WTC11 (cell line): Measurements from ENCODE around the gene FREM1.

ENCODE experiments used
- CREB1 ChIP-seq: sonication (generic); formaldehyde crosslinking; IDR thresholded peaks from 2 replicates; pipeline ENCODE4 v1.8.0; 2023; ENCODE audit warnings: mild to moderate bottlenecking, missing genetic modification reagents
- ETV6 ChIP-seq: sonication (generic); formaldehyde crosslinking; IDR thresholded peaks from 2 replicates; pipeline ENCODE4 v1.8.1; 2022; ENCODE audit warnings: mild to moderate bottlenecking, missing genetic modification reagents
- JUN ChIP-seq: sonication (generic); formaldehyde crosslinking; IDR thresholded peaks from 2 replicates; pipeline ENCODE4 v1.8.0; 2023; ENCODE audit warnings: mild to moderate bottlenecking, missing genetic modification reagents
- NFE2L1 ChIP-seq: sonication (generic); formaldehyde crosslinking; IDR thresholded peaks from 2 replicates; pipeline ENCODE4 v1.8.1; 2023; ENCODE audit warnings: missing genetic modification reagents
- NR1H2 ChIP-seq: sonication (generic); formaldehyde crosslinking; IDR thresholded peaks from 2 replicates; pipeline ENCODE4 v1.9.0; 2021; ENCODE audit warnings: mild to moderate bottlenecking, moderate library complexity, missing genetic modification reagents
- TEAD1 ChIP-seq: sonication (generic); formaldehyde crosslinking; IDR thresholded peaks from 2 replicates; pipeline ENCODE4 v1.8.0; 2022; ENCODE audit warnings: mild to moderate bottlenecking, missing genetic modification reagents
- TEAD4 ChIP-seq: sonication (generic); formaldehyde crosslinking; IDR thresholded peaks from 2 replicates; pipeline ENCODE4 v1.8.0; 2022; ENCODE audit warnings: mild to moderate bottlenecking, missing genetic modification reagents
- TP53 ChIP-seq: sonication (generic); formaldehyde crosslinking; IDR thresholded peaks from 2 replicates; pipeline ENCODE4 v1.8.1; 2023; ENCODE audit warnings: mild to moderate bottlenecking, missing genetic modification reagents
- TF ChIP-seq, protein P1 (sequence below): fragments of 200-600 bp; IDR thresholded peaks from 2 replicates; pipeline ENCODE4 v1.8.0; 2022; ENCODE audit warnings: antibody characterized with exemption
- TF ChIP-seq, protein P2 (sequence below): sonication (generic); formaldehyde crosslinking; IDR thresholded peaks from 2 replicates; pipeline ENCODE4 v1.8.1; 2023; ENCODE audit warnings: mild to moderate bottlenecking, missing genetic modification reagents, moderate library complexity
- TF ChIP-seq, protein P3 (sequence below): sonication (generic); formaldehyde crosslinking; IDR thresholded peaks from 2 replicates; pipeline ENCODE4 v1.8.1; 2022; ENCODE audit warnings: missing genetic modification reagents, borderline replicate concordance
- TF ChIP-seq, protein P4 (sequence below): sonication (generic); formaldehyde crosslinking; IDR thresholded peaks from 2 replicates; pipeline ENCODE4 v1.8.1; 2023; ENCODE audit warnings: mild to moderate bottlenecking, missing genetic modification reagents
- TF ChIP-seq, protein P5 (sequence below): sonication (generic); formaldehyde crosslinking; IDR thresholded peaks from 2 replicates; pipeline ENCODE4 v1.8.0; 2022; ENCODE audit warnings: mild to moderate bottlenecking, missing genetic modification reagents
- TF ChIP-seq, protein P6 (sequence below): sonication (generic); formaldehyde crosslinking; IDR thresholded peaks from 2 replicates; pipeline ENCODE4 v1.8.1; 2023; ENCODE audit warnings: mild to moderate bottlenecking, moderate library complexity, missing genetic modification reagents

DNA sequence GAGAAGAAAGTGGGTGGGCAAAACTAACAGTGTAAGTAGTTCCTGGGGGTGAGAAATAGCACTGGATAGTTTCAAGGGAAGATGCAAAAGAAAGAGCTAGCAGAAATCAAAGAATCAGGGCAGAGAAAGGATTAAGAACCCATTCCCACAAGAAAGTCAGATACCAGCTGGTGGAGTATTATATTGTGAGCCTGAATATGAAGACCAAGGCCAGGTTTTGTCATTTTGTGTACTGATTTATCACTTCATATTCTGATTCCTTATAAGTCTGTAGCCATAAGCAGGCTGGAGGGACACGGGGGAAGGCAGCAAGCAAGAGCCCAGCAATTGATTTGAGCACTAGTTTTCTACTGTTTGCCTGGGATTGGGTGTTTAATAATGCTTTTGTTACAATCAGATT is 80.2 kb downstream of the FREM1 start:
- TF ChIP-seq, protein P1, sequence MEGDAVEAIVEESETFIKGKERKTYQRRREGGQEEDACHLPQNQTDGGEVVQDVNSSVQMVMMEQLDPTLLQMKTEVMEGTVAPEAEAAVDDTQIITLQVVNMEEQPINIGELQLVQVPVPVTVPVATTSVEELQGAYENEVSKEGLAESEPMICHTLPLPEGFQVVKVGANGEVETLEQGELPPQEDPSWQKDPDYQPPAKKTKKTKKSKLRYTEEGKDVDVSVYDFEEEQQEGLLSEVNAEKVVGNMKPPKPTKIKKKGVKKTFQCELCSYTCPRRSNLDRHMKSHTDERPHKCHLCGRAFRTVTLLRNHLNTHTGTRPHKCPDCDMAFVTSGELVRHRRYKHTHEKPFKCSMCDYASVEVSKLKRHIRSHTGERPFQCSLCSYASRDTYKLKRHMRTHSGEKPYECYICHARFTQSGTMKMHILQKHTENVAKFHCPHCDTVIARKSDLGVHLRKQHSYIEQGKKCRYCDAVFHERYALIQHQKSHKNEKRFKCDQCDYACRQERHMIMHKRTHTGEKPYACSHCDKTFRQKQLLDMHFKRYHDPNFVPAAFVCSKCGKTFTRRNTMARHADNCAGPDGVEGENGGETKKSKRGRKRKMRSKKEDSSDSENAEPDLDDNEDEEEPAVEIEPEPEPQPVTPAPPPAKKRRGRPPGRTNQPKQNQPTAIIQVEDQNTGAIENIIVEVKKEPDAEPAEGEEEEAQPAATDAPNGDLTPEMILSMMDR: no peak
- TF ChIP-seq, protein P2, sequence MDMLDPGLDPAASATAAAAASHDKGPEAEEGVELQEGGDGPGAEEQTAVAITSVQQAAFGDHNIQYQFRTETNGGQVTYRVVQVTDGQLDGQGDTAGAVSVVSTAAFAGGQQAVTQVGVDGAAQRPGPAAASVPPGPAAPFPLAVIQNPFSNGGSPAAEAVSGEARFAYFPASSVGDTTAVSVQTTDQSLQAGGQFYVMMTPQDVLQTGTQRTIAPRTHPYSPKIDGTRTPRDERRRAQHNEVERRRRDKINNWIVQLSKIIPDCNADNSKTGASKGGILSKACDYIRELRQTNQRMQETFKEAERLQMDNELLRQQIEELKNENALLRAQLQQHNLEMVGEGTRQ (CRISPR knock-in tag): no peak
- TF ChIP-seq NFE2L1 (CRISPR knock-in tag): no peak
- TF ChIP-seq, protein P3, sequence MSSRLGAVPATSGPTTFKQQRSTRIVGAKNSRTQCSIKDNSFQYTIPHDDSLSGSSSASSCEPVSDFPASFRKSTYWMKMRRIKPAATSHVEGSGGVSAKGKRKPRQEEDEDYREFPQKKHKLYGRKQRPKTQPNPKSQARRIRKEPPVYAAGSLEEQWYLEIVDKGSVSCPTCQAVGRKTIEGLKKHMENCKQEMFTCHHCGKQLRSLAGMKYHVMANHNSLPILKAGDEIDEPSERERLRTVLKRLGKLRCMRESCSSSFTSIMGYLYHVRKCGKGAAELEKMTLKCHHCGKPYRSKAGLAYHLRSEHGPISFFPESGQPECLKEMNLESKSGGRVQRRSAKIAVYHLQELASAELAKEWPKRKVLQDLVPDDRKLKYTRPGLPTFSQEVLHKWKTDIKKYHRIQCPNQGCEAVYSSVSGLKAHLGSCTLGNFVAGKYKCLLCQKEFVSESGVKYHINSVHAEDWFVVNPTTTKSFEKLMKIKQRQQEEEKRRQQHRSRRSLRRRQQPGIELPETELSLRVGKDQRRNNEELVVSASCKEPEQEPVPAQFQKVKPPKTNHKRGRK (CRISPR knock-in tag): no peak
- TF ChIP-seq, protein P4, sequence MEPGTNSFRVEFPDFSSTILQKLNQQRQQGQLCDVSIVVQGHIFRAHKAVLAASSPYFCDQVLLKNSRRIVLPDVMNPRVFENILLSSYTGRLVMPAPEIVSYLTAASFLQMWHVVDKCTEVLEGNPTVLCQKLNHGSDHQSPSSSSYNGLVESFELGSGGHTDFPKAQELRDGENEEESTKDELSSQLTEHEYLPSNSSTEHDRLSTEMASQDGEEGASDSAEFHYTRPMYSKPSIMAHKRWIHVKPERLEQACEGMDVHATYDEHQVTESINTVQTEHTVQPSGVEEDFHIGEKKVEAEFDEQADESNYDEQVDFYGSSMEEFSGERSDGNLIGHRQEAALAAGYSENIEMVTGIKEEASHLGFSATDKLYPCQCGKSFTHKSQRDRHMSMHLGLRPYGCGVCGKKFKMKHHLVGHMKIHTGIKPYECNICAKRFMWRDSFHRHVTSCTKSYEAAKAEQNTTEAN: no peak
- TF ChIP-seq, protein P5, sequence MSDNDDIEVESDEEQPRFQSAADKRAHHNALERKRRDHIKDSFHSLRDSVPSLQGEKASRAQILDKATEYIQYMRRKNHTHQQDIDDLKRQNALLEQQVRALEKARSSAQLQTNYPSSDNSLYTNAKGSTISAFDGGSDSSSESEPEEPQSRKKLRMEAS (CRISPR knock-in tag): no peak
- TF ChIP-seq TP53 (CRISPR knock-in tag): no peak
- no peak for TF ChIP-seq NR1H2 (CRISPR knock-in tag)
- TF ChIP-seq JUN (CRISPR knock-in tag): no peak
- TF ChIP-seq TEAD4 (CRISPR knock-in tag): no peak
- no peak for TF ChIP-seq ETV6 (CRISPR knock-in tag)
- TF ChIP-seq CREB1 (CRISPR knock-in tag): no peak
- TF ChIP-seq, protein P6, sequence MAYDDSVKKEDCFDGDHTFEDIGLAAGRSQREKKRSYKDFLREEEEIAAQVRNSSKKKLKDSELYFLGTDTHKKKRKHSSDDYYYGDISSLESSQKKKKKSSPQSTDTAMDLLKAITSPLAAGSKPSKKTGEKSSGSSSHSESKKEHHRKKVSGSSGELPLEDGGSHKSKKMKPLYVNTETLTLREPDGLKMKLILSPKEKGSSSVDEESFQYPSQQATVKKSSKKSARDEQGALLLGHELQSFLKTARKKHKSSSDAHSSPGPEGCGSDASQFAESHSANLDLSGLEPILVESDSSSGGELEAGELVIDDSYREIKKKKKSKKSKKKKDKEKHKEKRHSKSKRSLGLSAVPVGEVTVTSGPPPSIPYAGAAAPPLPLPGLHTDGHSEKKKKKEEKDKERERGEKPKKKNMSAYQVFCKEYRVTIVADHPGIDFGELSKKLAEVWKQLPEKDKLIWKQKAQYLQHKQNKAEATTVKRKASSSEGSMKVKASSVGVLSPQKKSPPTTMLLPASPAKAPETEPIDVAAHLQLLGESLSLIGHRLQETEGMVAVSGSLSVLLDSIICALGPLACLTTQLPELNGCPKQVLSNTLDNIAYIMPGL: no peak
- no peak for TF ChIP-seq TEAD1
